GM12878 (cell line): ENCODE measurements around the gene BNC2. TPM values are rescaled to one million over a fixed set of nuclear protein-coding genes. Genes with fewer than 3 reads are reported as not detected.
A peak's percentile ranks its signal among the peaks of the same experiment; 100 is the strongest.

Source experiments
- ATAC-seq: fragments of 200-7000 bp; cut with Tn5 transposase; 3 replicates; pipeline ENCODE4 v1.9.1; 2020; ENCODE audit warnings: mild to moderate bottlenecking, moderate library complexity
- BruUV-seq: library from RNA; stranded (reverse); fragments of 400-500 nt; replicated peaks from 2 replicates; lab custom pipeline; 2021; lab: Mats Ljungman, UMichigan
- CTCF ChIA-PET: fragments of 300-600 bp; sonication (Branson Sonifier 250); formaldehyde crosslinking; extraction: SDS; loops from one replicate; lab custom pipeline; 2021; ENCODE audit warnings: inconsistent platforms; lab: Yijun Ruan, JAX
- POLR2A ChIA-PET: fragments of 350-600 bp; formaldehyde crosslinking; extraction: SDS; loops from one replicate; lab custom pipeline; 2021; ENCODE audit warnings: inconsistent platforms; lab: Charles Lee
- RAD21 ChIA-PET: fragments of 300-600 bp; sonication (Branson Sonifier 250); formaldehyde crosslinking; loops from one replicate; lab custom pipeline; 2023; ENCODE audit warnings: antibody characterized with exemption; ENCODE audit not compliant: unreplicated experiment; lab: Charles Lee
- SMC1A ChIA-PET: fragments of 300-600 bp; sonication (Branson Sonifier 250); formaldehyde crosslinking; loops from one replicate; lab custom pipeline; 2023; ENCODE audit not compliant: unreplicated experiment, uncharacterized antibody; lab: Charles Lee
- DNase-seq: peaks from one replicate; pipeline ENCODE4 v3.0.0-alpha.2; 2011; ENCODE audit warnings: low read depth, low spot score
- FAIRE-seq: peaks from 3 replicates; lab custom pipeline; 2011; peaks lifted over from hg19 to GRCh38; lab: Jason Lieb, UNC
- H2AFZ ChIP-seq: 2 replicates; pipeline ENCODE4 v1.6.0; 2011; ENCODE audit warnings: low read depth, low read length, control low read depth; ENCODE audit not compliant: control insufficient read depth
- H3K27ac ChIP-seq: 2 replicates; pipeline ENCODE4 v1.5.1; 2011; ENCODE audit warnings: control low read depth; ENCODE audit not compliant: control insufficient read depth, insufficient read depth
- H3K27me3 ChIP-seq, 2 experiments: replicated peaks in 1 of 2; 2 replicates each; pipeline versions ENCODE4 v1.6.0 to v1.6.1; 2011; ENCODE audit warnings: low read length in 1 of 2; ENCODE audit not compliant: control insufficient read depth in 2 of 2, insufficient read depth in 2 of 2
- H3K36me3 ChIP-seq, 2 experiments: 2 replicates each; pipeline ENCODE4 v1.5.1; 2011; ENCODE audit warnings: low read length in 1 of 2; ENCODE audit not compliant: control insufficient read depth in 2 of 2, insufficient read depth in 2 of 2
- H3K4me1 ChIP-seq: 2 replicates; pipeline ENCODE4 v1.6.1; 2011; ENCODE audit warnings: mild to moderate bottlenecking, low read length, moderate library complexity, mixed read lengths; ENCODE audit not compliant: control insufficient read depth, insufficient read depth
- H3K4me2 ChIP-seq: 2 replicates; pipeline ENCODE4 v1.6.0; 2011; ENCODE audit warnings: control low read depth; ENCODE audit not compliant: control insufficient read depth, insufficient read depth
- H3K4me3 ChIP-seq: fragments of 200-600 bp; sonication (generic); 2 replicates; pipeline ENCODE4 v1.5.1; 2016
- H3K79me2 ChIP-seq: 2 replicates; pipeline ENCODE4 v1.6.0; 2011; ENCODE audit warnings: low read length; ENCODE audit not compliant: control insufficient read depth, insufficient read depth
- H3K9ac ChIP-seq: 2 replicates; pipeline ENCODE4 v1.8.0; 2011; ENCODE audit warnings: low read length, control low read depth, mixed read lengths; ENCODE audit not compliant: control insufficient read depth, insufficient read depth
- H3K9me3 ChIP-seq: replicated peaks from 3 replicates; pipeline ENCODE4 v1.5.1; 2011; ENCODE audit warnings: mild to moderate bottlenecking, low read length; ENCODE audit not compliant: control insufficient read depth, insufficient read depth
- H4K20me1 ChIP-seq: 2 replicates; pipeline ENCODE4 v1.6.0; 2011; ENCODE audit not compliant: control insufficient read depth, insufficient read depth
- BACH1 ChIP-seq: fragments of 450-650 bp; IDR thresholded peaks from 2 replicates; pipeline ENCODE4 v1.6.1; 2017; ENCODE audit warnings: mild to moderate bottlenecking, borderline replicate concordance
- CBX3 ChIP-seq: fragments of 200-600 bp; sonication (generic); IDR thresholded peaks from 2 replicates; pipeline ENCODE4 v1.6.1; 2016; ENCODE audit warnings: low read depth, borderline replicate concordance
- CBX5 ChIP-seq: sonication (generic); IDR thresholded peaks from 2 replicates; pipeline ENCODE4 v1.6.1; 2016; ENCODE audit warnings: low read depth, moderate library complexity, mild to moderate bottlenecking, inconsistent platforms
- DPF2 ChIP-seq: fragments of 450-650 bp; IDR thresholded peaks from 2 replicates; pipeline ENCODE4 v1.6.1; 2017; ENCODE audit warnings: mild to moderate bottlenecking
- HCFC1 ChIP-seq: fragments of 150-350 bp; IDR thresholded peaks from 2 replicates; pipeline ENCODE4 v1.6.1; 2014; ENCODE audit warnings: low read length
- HDAC2 ChIP-seq: fragments of 200-600 bp; sonication (generic); IDR thresholded peaks from 2 replicates; pipeline ENCODE4 v1.6.1; 2017
- JUNB ChIP-seq: IDR thresholded peaks from 2 replicates; pipeline ENCODE4 v1.6.1; 2016; ENCODE audit warnings: antibody characterized with exemption, mild to moderate bottlenecking
- JUND ChIP-seq: IDR thresholded peaks from 2 replicates; pipeline ENCODE4 v1.6.1; 2012; ENCODE audit warnings: low read depth, mild to moderate bottlenecking, low read length, improper control_type of control experiment, moderate library complexity
- MXI1 ChIP-seq: fragments of 150-350 bp; IDR thresholded peaks from 2 replicates; pipeline ENCODE4 v1.6.1; 2011; ENCODE audit warnings: low read depth, mild to moderate bottlenecking, inconsistent platforms, low read length, improper control_type of control experiment
- PAX8 ChIP-seq: fragments of 450-650 bp; IDR thresholded peaks from 2 replicates; pipeline ENCODE4 v1.6.1; 2017; ENCODE audit warnings: mild to moderate bottlenecking, moderate library complexity
- PKNOX1 ChIP-seq: fragments of 450-650 bp; IDR thresholded peaks from 2 replicates; pipeline ENCODE4 v1.6.1; 2016; ENCODE audit warnings: mild to moderate bottlenecking
- POU2F2 ChIP-seq: IDR thresholded peaks from 3 replicates; pipeline ENCODE4 v1.6.1; 2011; ENCODE audit warnings: low read depth, mild to moderate bottlenecking, low read length, borderline replicate concordance
- RUNX3 ChIP-seq: IDR thresholded peaks from 2 replicates; pipeline ENCODE4 v1.6.1; 2012; ENCODE audit warnings: low read length, inconsistent platforms
- SMC3 ChIP-seq: IDR thresholded peaks from 2 replicates; pipeline ENCODE4 v1.6.1; 2011; ENCODE audit warnings: low read length, improper control_type of control experiment, borderline replicate concordance
- SRF ChIP-seq, 2 experiments: IDR thresholded peaks; 2 replicates each; pipeline ENCODE4 v1.6.1; 2011; ENCODE audit warnings: low read depth in 2 of 2, low read length in 2 of 2, mild to moderate bottlenecking in 1 of 2, moderate library complexity in 1 of 2
- SUPT20H ChIP-seq: IDR thresholded peaks from 2 replicates; pipeline ENCODE4 v1.6.1; 2011; ENCODE audit warnings: low read depth, mild to moderate bottlenecking, low read length, moderate library complexity, borderline replicate concordance; ENCODE audit not compliant: control insufficient read depth
- WRNIP1 ChIP-seq: IDR thresholded peaks from 2 replicates; pipeline ENCODE4 v1.6.1; 2011; ENCODE audit warnings: low read depth, low read length, improper control_type of control experiment, borderline replicate concordance
- ZNF24 ChIP-seq: fragments of 450-650 bp; IDR thresholded peaks from 2 replicates; pipeline ENCODE4 v1.6.1; 2017; ENCODE audit warnings: antibody characterized with exemption, mild to moderate bottlenecking
- ZNF274 ChIP-seq: IDR thresholded peaks from one replicate; pipeline ENCODE4 v1.8.0; 2011; ENCODE audit not compliant: insufficient read length, insufficient read depth
- ZNF384 ChIP-seq: IDR thresholded peaks from 2 replicates; pipeline ENCODE4 v1.6.1; 2012; ENCODE audit warnings: low read depth, mild to moderate bottlenecking, low read length, improper control_type of control experiment, borderline replicate concordance
- ZSCAN29 ChIP-seq: fragments of 450-650 bp; IDR thresholded peaks from 2 replicates; pipeline ENCODE4 v1.6.1; 2017; ENCODE audit warnings: mild to moderate bottlenecking, moderate library complexity
- WGBS: methylation state at CpG from one replicate; pipeline ENCODE4 v1.1.6; 2016; ENCODE audit warnings: low lambda C conversion rate; ENCODE audit not compliant: insufficient replicate concordance, insufficient coverage; ENCODE audit errors: missing lambda C conversion rate; 5-methylcytosine and 5-hydroxymethylcytosine counted together
- in situ Hi-C: fragments of 300-500 bp; cut with MboI; formaldehyde crosslinking; loops from 9 replicates; pipeline ENCODE4 v1.14.3; 2018; ENCODE audit warnings: mixed read lengths
- intact Hi-C: fragments of 100-400 bp; cut with micrococcal nuclease; formaldehyde crosslinking; loops from one replicate; pipeline ENCODE4 v1.14.2; 2022; ENCODE audit not compliant: unreplicated experiment
- polyA plus RNA-seq, 11 experiments: library from polyadenylated mRNA; depleted of rRNA in 4 of 11; unstranded in 6 of 11; stranded (reverse) in 5 of 11; fragments of >200 nt; fragmentation: Nextera tagmentation in 4 of 11; fragmentation: Illumina TruSeq in 1 of 11; extraction: Ambion mirVana in 4 of 11; extraction: Trizol in 1 of 11; gene quantifications; 1 replicate in 1 of 11; 2 replicates in 10 of 11; pipeline versions ENCODE4 v1.2.1 to v1.2.3, GENCODE V29; 2011 to 2016; ENCODE audit warnings: inconsistent platforms in 2 of 11, missing spikeins in 2 of 11, low read depth in 1 of 11
- total RNA-seq, 4 experiments: library from RNA; depleted of rRNA in 3 of 4; stranded (reverse); fragments of >200 nt in 3 of 4; fragmentation: Illumina TruSeq in 1 of 4; extraction: Trizol in 1 of 4; gene quantifications; 2 replicates each; pipeline versions ENCODE4 v1.2.1 to v1.2.3, GENCODE V29; 2013 to 2021

BNC2 gene
- total and polyA plus RNA-seq, 10 of the 15 experiments (the other 5 are each of a cell fraction or from before 2014, with no cell fraction given), result 0.05 to 14.5 (median 0.26) TPM

DNA sequence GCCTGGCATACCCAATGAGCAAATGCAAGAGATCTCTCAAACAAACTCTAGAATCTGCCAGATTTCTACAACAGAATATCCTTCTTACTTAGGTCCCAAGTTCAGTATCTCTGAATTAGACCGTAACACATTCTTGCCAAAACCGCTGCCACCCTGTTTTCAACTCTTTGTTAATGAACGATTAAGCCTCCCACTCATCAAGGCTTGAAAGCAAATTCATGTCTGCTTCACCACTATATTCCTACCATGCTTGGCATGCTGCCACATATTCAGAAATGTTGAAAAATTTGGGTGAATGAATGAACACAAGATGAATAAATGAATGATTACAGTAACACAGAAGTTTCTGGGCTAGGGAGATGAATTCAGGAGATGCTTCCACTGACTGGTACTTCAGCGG lies 119.9 kb downstream of the BNC2 start (continued):
- TF ChIP-seq POU2F2 (no peak), PAX8 (no peak), ZNF24 (no peak)

- in situ Hi-C loops, result no loop called here
- CTCF ChIA-PET, result no interaction called here
- no peak for DNase-seq
- Histone ChIP-seq H3K27me3 (no peaks in the 10 kb centered on the region), H3K36me3 (no peaks in the 10 kb centered on the region), H3K9me3 (no peaks in the 10 kb centered on the region)
- TF ChIP-seq ZNF384 (no peak), JUNB (no peak), SRF (IDR thresholded peaks at IDR 0.05; ENCODE audit: low read depth in 2 of 2, low read length in 2 of 2) (no peak), SMC3 (no peak), SUPT20H (no peak), MXI1 (no peak), JUND (no peak), HDAC2 (no peak), PKNOX1 (no peak), CBX5 (no peak), ZSCAN29 (no peak), DPF2 (no peak), CBX3 (no peak), RUNX3 (no peak), HCFC1 (no peak), ZNF274 (no peak), BACH1 (no peak), WRNIP1 (no peak)
- TF ChIP-seq, all 136 proteins: peak for 0
- intact Hi-C loops, result no loop called here
- Histone ChIP-seq H2AFZ (no peak overlapping the region), H3K79me2 (no peaks in the 10 kb centered on the region), H3K27ac (no peak overlapping the region), H3K4me3 (no peak overlapping the region), H3K4me2 (no peak overlapping the region), H3K4me1 (no peaks in the 10 kb centered on the region), H4K20me1 (no peaks in the 10 kb centered on the region), H3K9ac (no peak overlapping the region)
- BruUV-seq, result no TSS peak
- FAIRE-seq, result no peak
- SMC1A ChIA-PET, result no interaction called here
- POLR2A ChIA-PET, result no interaction called here
- WGBS, result 14% methylated on average over 5 of the region's 5 CpGs
- ATAC-seq, result peak; percentile 21; the same call in 1 of the 3 replicates
- RAD21 ChIA-PET, result no interaction called here
Observed at GRCh38 chr9:16745359-16745758, 125.1 kb downstream of the BNC2 start.
